HepG2 (cell line): ENCODE results near the gene NARF. TPM values are rescaled to one million over a fixed set of nuclear protein-coding genes. Genes with fewer than 3 reads are reported as not detected.

ENCODE experiments used
- BCL3 ChIP-seq: sonication (generic); formaldehyde crosslinking; IDR thresholded peaks from 2 replicates; pipeline ENCODE4 v1.5.1; 2020; ENCODE audit warnings: mild to moderate bottlenecking, missing genetic modification reagents, moderate library complexity
- DNMT3B ChIP-seq: conservative IDR thresholded peaks from 2 replicates; pipeline ENCODE4 v1.6.1; 2016; ENCODE audit warnings: missing biosample characterization, control low read depth
- E2F1 ChIP-seq: sonication (generic); formaldehyde crosslinking; IDR thresholded peaks from 2 replicates; pipeline ENCODE4 v1.5.0; 2020; ENCODE audit warnings: missing genetic modification reagents
- ELF1 ChIP-seq: sonication (generic); formaldehyde crosslinking; IDR thresholded peaks from 2 replicates; pipeline ENCODE4 v1.4.0; 2020; ENCODE audit warnings: missing genetic modification reagents
- ELF4 ChIP-seq: sonication (generic); formaldehyde crosslinking; IDR thresholded peaks from 2 replicates; pipeline ENCODE4 v1.5.0; 2020; ENCODE audit warnings: missing genetic modification reagents, mild to moderate bottlenecking, moderate library complexity, borderline replicate concordance
- KMT2B ChIP-seq: IDR thresholded peaks from 2 replicates; pipeline ENCODE4 v1.6.1; 2016; ENCODE audit warnings: missing genetic modification reagents, missing compliant biosample characterization
- MEF2D ChIP-seq: sonication (generic); formaldehyde crosslinking; IDR thresholded peaks from 2 replicates; pipeline ENCODE4 v1.5.1; 2020; ENCODE audit warnings: mild to moderate bottlenecking, missing genetic modification reagents
- PRDM4 ChIP-seq: sonication (generic); formaldehyde crosslinking; IDR thresholded peaks from 2 replicates; pipeline ENCODE4 v1.9.0; 2021; ENCODE audit warnings: missing genetic modification reagents, borderline replicate concordance
- TOE1 ChIP-seq: sonication (generic); formaldehyde crosslinking; IDR thresholded peaks from 2 replicates; pipeline ENCODE4 v1.4.0; 2020; ENCODE audit warnings: mild to moderate bottlenecking, missing genetic modification reagents
- ZBTB49 ChIP-seq: sonication (generic); formaldehyde crosslinking; IDR thresholded peaks from 2 replicates; pipeline ENCODE4 v1.4.0; 2020; ENCODE audit warnings: missing genetic modification reagents, borderline replicate concordance
- ZHX2 ChIP-seq, 2 experiments: sonication (generic) in 1 of 2; formaldehyde crosslinking in 1 of 2; IDR thresholded peaks; 2 replicates each; pipeline versions ENCODE4 v1.6.1 to v1.9.0; 2014 to 2022; ENCODE audit warnings: antibody characterized with exemption in 1 of 2, borderline replicate concordance in 1 of 2, inconsistent platforms in 1 of 2, low read depth in 1 of 2, missing genetic modification reagents in 1 of 2
- ZKSCAN5 ChIP-seq: sonication (generic); formaldehyde crosslinking; IDR thresholded peaks from 2 replicates; pipeline ENCODE4 v1.5.1; 2020; ENCODE audit warnings: mild to moderate bottlenecking, missing genetic modification reagents
- ZNF556 ChIP-seq: sonication (generic); formaldehyde crosslinking; IDR thresholded peaks from 2 replicates; pipeline ENCODE4 v1.4.0; 2020; ENCODE audit warnings: mild to moderate bottlenecking, missing genetic modification reagents, borderline replicate concordance
- polyA plus RNA-seq, 8 experiments: library from polyadenylated mRNA; depleted of rRNA in 3 of 8; stranded (reverse) in 7 of 8; unstranded in 1 of 8; fragments of >200 nt; fragmentation: Illumina TruSeq in 4 of 8; extraction: Trizol in 4 of 8; gene quantifications; 2 replicates each; pipeline versions ENCODE4 v1.2.1 to v1.2.3, GENCODE V29; 2011 to 2016; ENCODE audit warnings: low read depth in 4 of 8, missing spikeins in 1 of 8, mixed read lengths in 1 of 8; ENCODE audit not compliant: insufficient read depth in 1 of 8
- total RNA-seq, 5 experiments: library from RNA; depleted of rRNA; stranded (reverse); fragments of >200 nt; fragmentation: Illumina TruSeq; extraction: Trizol; gene quantifications; 2 replicates each; pipeline ENCODE4 v1.2.3, GENCODE V29; 2016; ENCODE audit warnings: low read depth in 1 of 5

Gene NARF
- total and polyA plus RNA-seq, 2 of the 13 experiments (the other 11 are each of a cell fraction or from before 2014, with no cell fraction given) = 61.1 to 144 TPM

GRCh38 chr17:82494236-82495055 lies 35.9 kb downstream of the NARF start (continued):
- 0 out of 2 replicates have a peak, but pooled peaks have one; percentile 46 for TF ChIP-seq BCL3 (CRISPR knock-in tag)
- no peak for TF ChIP-seq ZHX2 (IDR thresholded peaks at IDR 0.05; ENCODE audit: low read depth)
- 0 out of 2 replicates have a peak, but pooled peaks have one; percentile 38 for TF ChIP-seq ZHX2 (CRISPR knock-in tag; IDR thresholded peaks at IDR 0.05; ENCODE audit: borderline replicate concordance)
- peak; percentile 88 for TF ChIP-seq KMT2B
- TF ChIP-seq ZBTB49 (CRISPR knock-in tag) = peak; percentile 25; the same call in 1 of the 2 replicates
- peak; percentile 89 for TF ChIP-seq MEF2D (CRISPR knock-in tag)
- TF ChIP-seq E2F1 (CRISPR knock-in tag) = peak; percentile 44; the same call in 1 of the 2 replicates
- peak; percentile 67; the same call in 1 of the 2 replicates for TF ChIP-seq ELF1 (CRISPR knock-in tag)
- peak; percentile 83; the same call in 1 of the 2 replicates for TF ChIP-seq ELF4 (CRISPR knock-in tag)
- TF ChIP-seq PRDM4 (CRISPR knock-in tag) = no peak
- peak; percentile 99 for TF ChIP-seq ZNF556 (CRISPR knock-in tag)
- peak; percentile 58; the same call in 1 of the 2 replicates for TF ChIP-seq ZKSCAN5 (CRISPR knock-in tag)
- peak; percentile 92 for TF ChIP-seq TOE1 (CRISPR knock-in tag)
- no peak for TF ChIP-seq DNMT3B (CRISPR knock-in tag)
